ENCODE measurements around the gene EFHD1. TPM values are rescaled to one million over a fixed set of nuclear protein-coding genes. Genes with fewer than 3 reads are reported as not detected.

EFHD1 gene
- total RNA-seq, 2 donors from 2014 or later, result 4.0 to 4.4 TPM

GRCh38 chr2:232604535-232604934 lies 28.9 kb upstream of the EFHD1 start:
- Histone ChIP-seq H3K9me3 (no peaks in the 10 kb centered on the region), H3K27ac (no peak overlapping the region), H3K27me3 (no peaks in the 10 kb centered on the region), H3K4me1 (peaks cover 4% of the 10 kb centered on the region), H3K4me3 (no peak overlapping the region), H3K36me3 (replicated peaks in 1 of 2; ENCODE audit: insufficient read depth in 1 of 2, low read depth in 2 of 2) (no peaks in the 10 kb centered on the region)
- no peak for ATAC-seq
- intact Hi-C loops (cut with DNase I), result loop anchor here (10.0 kb wide), 2 partner anchors 450 to 640 kb away; no protein-coding TSS in a partner anchor
- TF ChIP-seq CTCF (IDR thresholded peaks at IDR 0.05) (no peak), POLR2A (IDR thresholded peaks at IDR 0.05) (no peak)
- WGBS, 2 donors, result 87 to 90% methylated on average over 8 to 10 of the region's 10 CpGs
- DNase-seq, result no peak

GRCh38 chr2:232607011-232607410 lies 26.4 kb upstream of the EFHD1 start:
- intact Hi-C loops (cut with DNase I), result loop anchor here (10.0 kb wide), 2 partner anchors 448 to 638 kb away; no protein-coding TSS in a partner anchor
- Histone ChIP-seq H3K9me3 (no peaks in the 10 kb centered on the region), H3K4me1 (peaks cover 7% of the 10 kb centered on the region), H3K36me3 (replicated peaks in 1 of 2; ENCODE audit: insufficient read depth in 1 of 2, low read depth in 2 of 2) (no peaks in the 10 kb centered on the region), H3K27me3 (no peaks in the 10 kb centered on the region), H3K4me3 (no peak overlapping the region), H3K27ac (no peak overlapping the region)
- WGBS, 2 donors, result 74 to 85% methylated on average over 16 to 17 of the region's 17 CpGs
- DNase-seq, result no peak
- TF ChIP-seq CTCF (IDR thresholded peaks at IDR 0.05) (no peak), POLR2A (IDR thresholded peaks at IDR 0.05) (no peak)
- ATAC-seq, result no peak

- intact Hi-C loops (cut with DNase I), result loop anchor here (10.0 kb wide), 2 partner anchors 445 to 635 kb away; no protein-coding TSS in a partner anchor
- H3K36me3 ChIP-seq (replicated peaks in 1 of 2; ENCODE audit: insufficient read depth in 1 of 2, low read depth in 2 of 2), result no peaks in the 10 kb centered on the region
- no peak overlapping the region for H3K4me3 ChIP-seq
- H3K27me3 ChIP-seq, result no peaks in the 10 kb centered on the region
- TF ChIP-seq CTCF (IDR thresholded peaks at IDR 0.05), result no peak
- no peak for TF ChIP-seq POLR2A (IDR thresholded peaks at IDR 0.05)
- WGBS, 2 donors, result 70 to 80% methylated on average over 1 to 8 of the region's 8 CpGs
- no peak for DNase-seq
- no peak for ATAC-seq
- peaks cover 7% of the 10 kb centered on the region for H3K4me1 ChIP-seq
- no peaks in the 10 kb centered on the region for H3K9me3 ChIP-seq
- H3K27ac ChIP-seq, result no peak overlapping the region
These were observed 23.8 kb upstream of the EFHD1 start for GRCh38 chr2:232609607-232610006.

GRCh38 chr2:232610081-232610480 lies 23.3 kb upstream of the EFHD1 start:
- no peak for DNase-seq
- H3K4me1 ChIP-seq, result peaks cover 7% of the 10 kb centered on the region
- intact Hi-C loops (cut with DNase I), result no loop called here
- WGBS, 2 donors, result 63 to 78% methylated on average over 3 of the region's 3 CpGs
- no peak overlapping the region for H3K4me3 ChIP-seq
- no peak for ATAC-seq
- H3K27me3 ChIP-seq, result no peaks in the 10 kb centered on the region
- no peak overlapping the region for H3K27ac ChIP-seq
- no peaks in the 10 kb centered on the region for H3K9me3 ChIP-seq
- H3K36me3 ChIP-seq (replicated peaks in 1 of 2; ENCODE audit: insufficient read depth in 1 of 2, low read depth in 2 of 2), result no peaks in the 10 kb centered on the region
- TF ChIP-seq POLR2A (IDR thresholded peaks at IDR 0.05), result no peak
- no peak for TF ChIP-seq CTCF (IDR thresholded peaks at IDR 0.05)

GRCh38 chr2:232611061-232611460 lies 22.3 kb upstream of the EFHD1 start:
- Histone ChIP-seq H3K9me3 (no peaks in the 10 kb centered on the region), H3K36me3 (replicated peaks in 1 of 2; ENCODE audit: insufficient read depth in 1 of 2, low read depth in 2 of 2) (no peaks in the 10 kb centered on the region)

More at GRCh38 chr2:232611061-232611460, 22.3 kb upstream of the EFHD1 start:
- H3K4me1 ChIP-seq, result peaks cover 7% of the 10 kb centered on the region
- no peak overlapping the region for H3K4me3 ChIP-seq
- 73% methylated on average over 6 of the region's 6 CpGs; no CpG with 5 or more reads in 1 of the 2 donors for WGBS, 2 donors
- no peaks in the 10 kb centered on the region for H3K27me3 ChIP-seq
- no peak overlapping the region for H3K27ac ChIP-seq
- TF ChIP-seq CTCF (IDR thresholded peaks at IDR 0.05) (no peak), POLR2A (IDR thresholded peaks at IDR 0.05) (no peak)
- ATAC-seq (no peak), DNase-seq (no peak)
- intact Hi-C loops (cut with DNase I), result no loop called here

All from body of pancreas (tissue), 4 donors.